Measurements from ENCODE around the gene LGMN. TPM values are rescaled to one million over a fixed set of nuclear protein-coding genes. Genes with fewer than 3 reads are reported as not detected.

LGMN gene
- total RNA-seq = 243 and 244 TPM in 2 replicates
- polyA plus RNA-seq = 205 and 275 TPM in 2 replicates

GRCh38 chr14:92748259-92749016, at the start of gene LGMN:
Gene LGMN (minus strand): TSS chr14:92748627. CDS start chr14:92732786, 15,841 bp downstream.
- peak within 1 kb of the TSS; percentile 78 for H3K4me3 ChIP-seq

GRCh38 chr14:92794961-92795360, 46.5 kb upstream of the LGMN start:
- Histone ChIP-seq H3K9me3 (ENCODE audit: low read depth) (no peaks in the 10 kb centered on the region), H3K4me3 (peak overlapping the region; percentile 96), H3K4me1 (ENCODE audit: low read depth) (peaks cover 9% of the 10 kb centered on the region), H3K27ac (peak overlapping the region; percentile 96), H3K27me3 (no peaks in the 10 kb centered on the region), H3K36me3 (peaks cover 19% of the 10 kb centered on the region)
- DNase-seq (ENCODE audit: low read depth in 1 of 2, low spot score in 1 of 2) = no peak
- no peak for TF ChIP-seq CTCF (IDR thresholded peaks at IDR 0.05; ENCODE audit: low read depth, low read length)

More at GRCh38 chr14:92748259-92749016, at the start of gene LGMN:
- DNase-seq (ENCODE audit: low read depth in 1 of 2, low spot score in 1 of 2) = peak; percentile 95 to 98
- Histone ChIP-seq H3K36me3 (no peaks in the 10 kb centered on the region), H3K27ac (peak within 1 kb of the TSS; percentile 96), H3K4me1 (ENCODE audit: low read depth) (peaks cover 11% of the 10 kb centered on the region), H3K27me3 (no peaks in the 10 kb centered on the region), H3K9me3 (ENCODE audit: low read depth) (no peaks in the 10 kb centered on the region)
- TF ChIP-seq CTCF (IDR thresholded peaks at IDR 0.05; ENCODE audit: low read depth, low read length) = no peak

- TF ChIP-seq CTCF (IDR thresholded peaks at IDR 0.05; ENCODE audit: low read depth, low read length) = no peak
- H3K27ac ChIP-seq = peak overlapping the region; percentile 96
- H3K4me3 ChIP-seq = peak overlapping the region; percentile 96
- H3K9me3 ChIP-seq (ENCODE audit: low read depth) = no peaks in the 10 kb centered on the region
- H3K36me3 ChIP-seq = peaks cover 19% of the 10 kb centered on the region
- no peaks in the 10 kb centered on the region for H3K27me3 ChIP-seq
- peaks cover 9% of the 10 kb centered on the region for H3K4me1 ChIP-seq (ENCODE audit: low read depth)
- DNase-seq (ENCODE audit: low read depth in 1 of 2, low spot score in 1 of 2) = peak; percentile 35 to 41
Measured at GRCh38 chr14:92794547-92794941, 46.1 kb upstream of the LGMN start.

- H3K36me3 ChIP-seq = peaks cover 19% of the 10 kb centered on the region
- H3K9me3 ChIP-seq (ENCODE audit: low read depth) = no peaks in the 10 kb centered on the region
- no peaks in the 10 kb centered on the region for H3K27me3 ChIP-seq
- peak within 1 kb of the TSS; percentile 96 for H3K4me3 ChIP-seq
- TF ChIP-seq CTCF (IDR thresholded peaks at IDR 0.05; ENCODE audit: low read depth, low read length) = no peak
- H3K4me1 ChIP-seq (ENCODE audit: low read depth) = peaks cover 9% of the 10 kb centered on the region
- peak; percentile 98 to 99 for DNase-seq (ENCODE audit: low read depth in 1 of 2, low spot score in 1 of 2)
- H3K27ac ChIP-seq = peak within 1 kb of the TSS; percentile 96
Measured at GRCh38 chr14:92793709-92794546, 45.5 kb upstream of the LGMN start, which contains the start of gene GOLGA5. Gene GOLGA5 (plus strand): TSS chr14:92794305. CDS start chr14:92797438, 3,133 bp downstream.

GRCh38 chr14:92792885-92793284, 44.5 kb upstream of the LGMN start:
- peaks cover 11% of the 10 kb centered on the region for H3K36me3 ChIP-seq
- H3K9me3 ChIP-seq (ENCODE audit: low read depth) = no peaks in the 10 kb centered on the region
- H3K4me1 ChIP-seq (ENCODE audit: low read depth) = peaks cover 9% of the 10 kb centered on the region
- H3K27me3 ChIP-seq = no peaks in the 10 kb centered on the region
- no peak overlapping the region for H3K4me3 ChIP-seq
- H3K27ac ChIP-seq = no peak overlapping the region
- peak in 1 of 2 donors; percentile 28 for DNase-seq (ENCODE audit: low read depth in 1 of 2, low spot score in 1 of 2)
- no peak for TF ChIP-seq CTCF (IDR thresholded peaks at IDR 0.05; ENCODE audit: low read depth, low read length)
